WTC11 (cell line): ENCODE measurements around the gene AKR1D1. TPM values are rescaled to one million over a fixed set of nuclear protein-coding genes. Genes with fewer than 3 reads are reported as not detected.

Source experiments
- ATAC-seq: fragments of 200-7000 bp; cut with Tn5 transposase; 2 replicates; pipeline ENCODE4 v1.10.0; 2021; ENCODE audit warnings: mild to moderate bottlenecking, moderate library complexity
- CTCF ChIA-PET: fragments of 300-600 bp; sonication (Branson Sonifier 250); formaldehyde crosslinking; loops from one replicate; lab custom pipeline; 2021; ENCODE audit warnings: antibody characterized with exemption; lab: Charles Lee
- POLR2A ChIA-PET: fragments of 350-600 bp; sonication (Branson Sonifier 250); formaldehyde crosslinking; loops from one replicate; lab custom pipeline; 2021; ENCODE audit warnings: antibody characterized with exemption; lab: Charles Lee
- DNase-seq: peaks from one replicate; pipeline ENCODE4 v3.0.0; 2021; ENCODE audit warnings: low spot score
- H3K27ac Mint-ChIP-seq: 2 replicates; pipeline ENCODE4 v1.8.0; 2021; ENCODE audit warnings: mixed read lengths
- H3K27me3 Mint-ChIP-seq: 2 replicates; pipeline ENCODE4 v1.8.0; 2021; ENCODE audit warnings: low read depth, mild to moderate bottlenecking, moderate library complexity, mixed read lengths
- H3K36me3 Mint-ChIP-seq: 2 replicates; pipeline ENCODE4 v1.8.0; 2021; ENCODE audit warnings: mixed read lengths
- H3K4me1 Mint-ChIP-seq: 2 replicates; pipeline ENCODE4 v1.8.0; 2022; ENCODE audit warnings: mixed read lengths
- H3K4me3 Mint-ChIP-seq: 2 replicates; pipeline ENCODE4 v1.8.0; 2021; ENCODE audit warnings: mild to moderate bottlenecking, moderate library complexity, mixed read lengths
- H3K9me3 Mint-ChIP-seq: 2 replicates; pipeline ENCODE4 v1.8.0; 2021; ENCODE audit warnings: mixed read lengths
- AFF4 ChIP-seq: sonication (generic); formaldehyde crosslinking; IDR thresholded peaks from 2 replicates; pipeline ENCODE4 v1.8.1; 2023; ENCODE audit warnings: mild to moderate bottlenecking, missing genetic modification reagents, borderline replicate concordance
- AR ChIP-seq: fragments of 250-450 bp; sonication (Bioruptor Pico); IDR thresholded peaks from 2 replicates; pipeline ENCODE4 v1.9.0; 2021; ENCODE audit warnings: mild to moderate bottlenecking
- ATF1 ChIP-seq: sonication (generic); formaldehyde crosslinking; IDR thresholded peaks from 2 replicates; pipeline ENCODE4 v1.8.1; 2023; ENCODE audit warnings: mild to moderate bottlenecking, moderate library complexity, missing genetic modification reagents
- E2F4 ChIP-seq: sonication (generic); formaldehyde crosslinking; IDR thresholded peaks from 2 replicates; pipeline ENCODE4 v1.8.1; 2022; ENCODE audit warnings: low read depth, mild to moderate bottlenecking, moderate library complexity, missing genetic modification reagents, borderline replicate concordance
- FOXP1 ChIP-seq: sonication (generic); formaldehyde crosslinking; IDR thresholded peaks from 2 replicates; pipeline ENCODE4 v1.8.0; 2022; ENCODE audit warnings: missing genetic modification reagents, mild to moderate bottlenecking, moderate library complexity, borderline replicate concordance
- GTF2I ChIP-seq: fragments of 250-450 bp; sonication (Bioruptor Pico); conservative IDR thresholded peaks from 2 replicates; pipeline ENCODE4 v1.4.0; 2021; ENCODE audit warnings: mild to moderate bottlenecking
- MYBL2 ChIP-seq: sonication (generic); formaldehyde crosslinking; IDR thresholded peaks from 2 replicates; pipeline ENCODE4 v1.8.1; 2023; ENCODE audit warnings: mild to moderate bottlenecking, moderate library complexity, missing genetic modification reagents
- NFE2L1 ChIP-seq: sonication (generic); formaldehyde crosslinking; IDR thresholded peaks from 2 replicates; pipeline ENCODE4 v1.8.1; 2023; ENCODE audit warnings: missing genetic modification reagents
- OVOL2 ChIP-seq: fragments of 250-450 bp; sonication (Bioruptor Pico); IDR thresholded peaks from 2 replicates; pipeline ENCODE4 v1.9.0; 2021; ENCODE audit warnings: mild to moderate bottlenecking, borderline replicate concordance
- SMAD4 ChIP-seq: sonication (generic); formaldehyde crosslinking; IDR thresholded peaks from 2 replicates; pipeline ENCODE4 v1.8.0; 2022; ENCODE audit warnings: mild to moderate bottlenecking, missing genetic modification reagents
- ZNF263 ChIP-seq: sonication (generic); formaldehyde crosslinking; IDR thresholded peaks from 2 replicates; pipeline ENCODE4 v1.8.1; 2022; ENCODE audit warnings: low read depth, mild to moderate bottlenecking, moderate library complexity, missing genetic modification reagents
- ZNF396 ChIP-seq: fragments of 250-450 bp; sonication (Bioruptor Pico); IDR thresholded peaks from 2 replicates; pipeline ENCODE4 v1.8.0; 2021; ENCODE audit warnings: mild to moderate bottlenecking, moderate library complexity, borderline replicate concordance
- ZNF512 ChIP-seq: sonication (generic); formaldehyde crosslinking; IDR thresholded peaks from 2 replicates; pipeline ENCODE4 v1.8.1; 2022; ENCODE audit warnings: missing genetic modification reagents, borderline replicate concordance
- total RNA-seq: library from RNA; stranded (reverse); gene quantifications from 3 replicates; pipeline ENCODE4 v1.2.3, GENCODE V29; 2021
- TF ChIP-seq, protein P1 (sequence below): sonication (generic); formaldehyde crosslinking; conservative IDR thresholded peaks from 2 replicates; pipeline ENCODE4 v1.8.1; 2022; ENCODE audit warnings: mild to moderate bottlenecking, missing genetic modification reagents
- TF ChIP-seq, protein P2 (sequence below): fragments of 250-450 bp; sonication (Bioruptor Pico); IDR thresholded peaks from 2 replicates; pipeline ENCODE4 v2.1.2; 2022; ENCODE audit warnings: mild to moderate bottlenecking, moderate library complexity
- TF ChIP-seq, protein P3 (sequence below): sonication (generic); formaldehyde crosslinking; IDR thresholded peaks from 2 replicates; pipeline ENCODE4 v1.8.0; 2023; ENCODE audit warnings: mild to moderate bottlenecking, missing genetic modification reagents

Gene AKR1D1
- total RNA-seq, 1 experiment from 2014 or later = 0.24 TPM

DNA sequence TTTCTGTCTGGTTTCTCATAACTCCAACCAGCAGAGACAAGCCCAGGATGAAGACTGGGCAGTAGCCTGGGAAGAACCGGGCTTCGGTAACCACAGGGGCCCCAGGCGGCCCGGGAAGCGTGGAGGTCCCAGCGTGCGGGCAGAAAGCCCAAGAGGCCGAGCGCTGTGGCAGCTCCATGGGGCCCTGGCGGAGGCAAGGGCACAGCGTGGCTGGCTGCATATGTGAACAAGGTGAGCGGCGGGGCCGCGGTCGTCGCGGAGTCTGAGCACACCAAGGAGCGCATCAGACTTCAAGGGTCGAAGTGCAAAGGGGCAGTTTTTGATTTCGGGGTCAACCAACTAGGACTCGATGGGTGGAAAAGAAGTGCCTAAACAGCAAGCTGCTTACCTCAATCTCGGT lies 45.9 kb downstream of the AKR1D1 start:
- Mint-ChIP-seq H3K27ac (no peak overlapping the region), H3K27me3 (no peaks in the 10 kb centered on the region), H3K4me1 (peaks cover 25% of the 10 kb centered on the region), H3K4me3 (no peak overlapping the region), H3K9me3 (peaks cover 7% of the 10 kb centered on the region), H3K36me3 (0 out of 2 replicates have a peak, but pooled peaks cover 4% of the 10 kb centered on the region)
- DNase-seq = no peak
- ChIA-PET CTCF (interaction anchor here (1.0 kb wide), 1 partner anchor 38 kb away, joined by 5 read pairs; no protein-coding TSS in a partner anchor), POLR2A (no interaction called here)
- ATAC-seq = no peak
- TF ChIP-seq NFE2L1 (CRISPR knock-in tag) (no peak), ZNF396 (CRISPR knock-in tag) (no peak), FOXP1 (CRISPR knock-in tag) (no peak), ZNF263 (CRISPR knock-in tag) (no peak), ATF1 (CRISPR knock-in tag) (no peak), ZNF512 (CRISPR knock-in tag) (no peak), AR (CRISPR knock-in tag) (no peak), AFF4 (CRISPR knock-in tag) (no peak), GTF2I (CRISPR knock-in tag) (no peak), SMAD4 (CRISPR knock-in tag) (no peak), MYBL2 (no peak), E2F4 (no peak), OVOL2 (no peak)
- TF ChIP-seq, protein P1, sequence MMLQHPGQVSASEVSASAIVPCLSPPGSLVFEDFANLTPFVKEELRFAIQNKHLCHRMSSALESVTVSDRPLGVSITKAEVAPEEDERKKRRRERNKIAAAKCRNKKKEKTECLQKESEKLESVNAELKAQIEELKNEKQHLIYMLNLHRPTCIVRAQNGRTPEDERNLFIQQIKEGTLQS (CRISPR knock-in tag) = no peak
- TF ChIP-seq, protein P2, sequence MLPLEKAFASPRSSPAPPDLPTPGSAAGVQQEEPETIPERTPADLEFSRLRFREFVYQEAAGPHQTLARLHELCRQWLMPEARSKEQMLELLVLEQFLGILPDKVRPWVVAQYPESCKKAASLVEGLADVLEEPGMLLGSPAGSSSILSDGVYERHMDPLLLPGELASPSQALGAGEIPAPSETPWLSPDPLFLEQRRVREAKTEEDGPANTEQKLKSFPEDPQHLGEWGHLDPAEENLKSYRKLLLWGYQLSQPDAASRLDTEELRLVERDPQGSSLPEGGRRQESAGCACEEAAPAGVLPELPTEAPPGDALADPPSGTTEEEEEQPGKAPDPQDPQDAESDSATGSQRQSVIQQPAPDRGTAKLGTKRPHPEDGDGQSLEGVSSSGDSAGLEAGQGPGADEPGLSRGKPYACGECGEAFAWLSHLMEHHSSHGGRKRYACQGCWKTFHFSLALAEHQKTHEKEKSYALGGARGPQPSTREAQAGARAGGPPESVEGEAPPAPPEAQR (CRISPR knock-in tag) = no peak
- TF ChIP-seq, protein P3, sequence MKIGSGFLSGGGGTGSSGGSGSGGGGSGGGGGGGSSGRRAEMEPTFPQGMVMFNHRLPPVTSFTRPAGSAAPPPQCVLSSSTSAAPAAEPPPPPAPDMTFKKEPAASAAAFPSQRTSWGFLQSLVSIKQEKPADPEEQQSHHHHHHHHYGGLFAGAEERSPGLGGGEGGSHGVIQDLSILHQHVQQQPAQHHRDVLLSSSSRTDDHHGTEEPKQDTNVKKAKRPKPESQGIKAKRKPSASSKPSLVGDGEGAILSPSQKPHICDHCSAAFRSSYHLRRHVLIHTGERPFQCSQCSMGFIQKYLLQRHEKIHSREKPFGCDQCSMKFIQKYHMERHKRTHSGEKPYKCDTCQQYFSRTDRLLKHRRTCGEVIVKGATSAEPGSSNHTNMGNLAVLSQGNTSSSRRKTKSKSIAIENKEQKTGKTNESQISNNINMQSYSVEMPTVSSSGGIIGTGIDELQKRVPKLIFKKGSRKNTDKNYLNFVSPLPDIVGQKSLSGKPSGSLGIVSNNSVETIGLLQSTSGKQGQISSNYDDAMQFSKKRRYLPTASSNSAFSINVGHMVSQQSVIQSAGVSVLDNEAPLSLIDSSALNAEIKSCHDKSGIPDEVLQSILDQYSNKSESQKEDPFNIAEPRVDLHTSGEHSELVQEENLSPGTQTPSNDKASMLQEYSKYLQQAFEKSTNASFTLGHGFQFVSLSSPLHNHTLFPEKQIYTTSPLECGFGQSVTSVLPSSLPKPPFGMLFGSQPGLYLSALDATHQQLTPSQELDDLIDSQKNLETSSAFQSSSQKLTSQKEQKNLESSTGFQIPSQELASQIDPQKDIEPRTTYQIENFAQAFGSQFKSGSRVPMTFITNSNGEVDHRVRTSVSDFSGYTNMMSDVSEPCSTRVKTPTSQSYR (CRISPR knock-in tag) = no peak
